Tibial artery (tissue), 4 donors: Measurements from ENCODE around the gene PSMG3.
A peak's percentile ranks its signal among the peaks of the same experiment; 100 is the strongest.

Experiments used
- DNase-seq, 2 donors: peaks; one replicate each; pipeline ENCODE4 v3.0.0-alpha.2; 2019
- H3K27ac ChIP-seq, 2 donors: fragments of 200-600 bp; sonication (generic) in 1 of 2; 1 replicate in 1 of 2; 2 replicates in 1 of 2; pipeline ENCODE4 v1.5.1; 2018 to 2019; ENCODE audit warnings: mild to moderate bottlenecking in 1 of 2
- H3K27me3 ChIP-seq, 2 donors: fragments of 200-600 bp; sonication (generic) in 1 of 2; one replicate each; pipeline versions ENCODE4 v1.5.1 to v1.6.0; 2016 to 2019
- H3K36me3 ChIP-seq, 3 donors: fragments of 200-600 bp; sonication (generic) in 2 of 3; one replicate each; pipeline ENCODE4 v1.5.1; 2016 to 2019; ENCODE audit warnings: mild to moderate bottlenecking in 2 of 3
- H3K4me1 ChIP-seq, 4 donors: fragments of 200-600 bp; sonication (generic) in 2 of 4; 1 replicate in 3 of 4; 2 replicates in 1 of 4; pipeline ENCODE4 v1.5.1; 2016 to 2019
- H3K4me3 ChIP-seq, 2 donors: fragments of 200-600 bp; sonication (generic) in 1 of 2; 1 replicate in 1 of 2; 2 replicates in 1 of 2; pipeline ENCODE4 v1.5.1; 2018 to 2019; ENCODE audit warnings: mild to moderate bottlenecking in 2 of 2
- H3K9me3 ChIP-seq, 3 donors: fragments of 200-600 bp; sonication (generic) in 1 of 3; one replicate each; pipeline ENCODE4 v1.5.1; 2016 to 2019
- CTCF ChIP-seq, 2 experiments: fragments of 200-600 bp in 1 of 2; fragments of 450-650 bp in 1 of 2; IDR thresholded peaks; one replicate each; pipeline ENCODE4 v1.5.1; 2017 to 2019; ENCODE audit warnings: antibody characterized with exemption in 2 of 2, mild to moderate bottlenecking in 1 of 2, moderate library complexity in 1 of 2
- intact Hi-C: fragments of 100-400 bp; cut with DNase I; formaldehyde crosslinking; loops from one replicate; pipeline ENCODE4 v1.15.0; 2023; ENCODE audit warnings: low total_unique reads

PSMG3 gene

GRCh38 chr7:1540776-1541271 is 29.0 kb downstream of the PSMG3 start:
- no peak for TF ChIP-seq CTCF (IDR thresholded peaks at IDR 0.05)
- peak in 1 of 2 donors; percentile 69 for DNase-seq
- Histone ChIP-seq H3K9me3 (no peaks in the 10 kb centered on the region), H3K4me3 (no peak overlapping the region), H3K36me3 (peaks cover 35 to 70% (median 60%) of the 10 kb centered on the region in 3 donors), H3K4me1 (peaks cover 5 to 44% (median 34%) of the 10 kb centered on the region in 4 donors), H3K27ac (no peak overlapping the region), H3K27me3 (no peaks in the 10 kb centered on the region)
- intact Hi-C loops, result no loop called here

- H3K27me3 ChIP-seq, result no peaks in the 10 kb centered on the region
- no peak overlapping the region for H3K4me3 ChIP-seq
- intact Hi-C loops, result no loop called here
- TF ChIP-seq CTCF (IDR thresholded peaks at IDR 0.05), result no peak
- H3K4me1 ChIP-seq, result peaks cover 5 to 51% (median 37%) of the 10 kb centered on the region in 4 donors
- no peaks in the 10 kb centered on the region for H3K9me3 ChIP-seq
- H3K27ac ChIP-seq, result peak overlapping the region; percentile 99 to 100
- DNase-seq, result peak in 1 of 2 donors; percentile 72
- H3K36me3 ChIP-seq, result peaks cover 35 to 72% (median 57%) of the 10 kb centered on the region in 3 donors
Measured at GRCh38 chr7:1539882-1540775, 29.7 kb downstream of the PSMG3 start.

- no peak for TF ChIP-seq CTCF (IDR thresholded peaks at IDR 0.05)
- DNase-seq, result peak in 1 of 2 donors; percentile 80
- Histone ChIP-seq H3K4me3 (peak overlapping the region; percentile 62 to 76), H3K36me3 (peaks cover 32 to 65% (median 49%) of the 10 kb centered on the region in 3 donors), H3K9me3 (no peaks in the 10 kb centered on the region), H3K4me1 (peaks cover 9 to 57% (median 40%) of the 10 kb centered on the region in 4 donors), H3K27me3 (no peaks in the 10 kb centered on the region), H3K27ac (peak overlapping the region; percentile 99 to 100)
- intact Hi-C loops, result no loop called here
Measured at GRCh38 chr7:1539181-1539881, 30.5 kb downstream of the PSMG3 start.

GRCh38 chr7:1538544-1539180 is 31.2 kb downstream of the PSMG3 start:
- H3K9me3 ChIP-seq, result no peaks in the 10 kb centered on the region
- H3K27ac ChIP-seq, result peak overlapping the region; percentile 99 to 100
- H3K36me3 ChIP-seq, result peaks cover 30 to 59% (median 43%) of the 10 kb centered on the region in 3 donors
- no peaks in the 10 kb centered on the region for H3K27me3 ChIP-seq
- H3K4me1 ChIP-seq, result peaks cover 15 to 64% (median 47%) of the 10 kb centered on the region in 4 donors
- H3K4me3 ChIP-seq, result peak overlapping the region; percentile 62 to 76
- no peak for TF ChIP-seq CTCF (IDR thresholded peaks at IDR 0.05)
- DNase-seq, result no peak
- intact Hi-C loops, result no loop called here
